Mucosa of stomach (tissue), 1 donor: ENCODE data around the gene MAGI2.

Experiments
- H3K27me3 ChIP-seq: one replicate; pipeline ENCODE4 v1.7.0; 2013; ENCODE audit warnings: mild to moderate bottlenecking, low read length; ENCODE audit not compliant: control insufficient read depth, insufficient read depth
- H3K36me3 ChIP-seq: one replicate; pipeline ENCODE4 v1.7.0; 2013; ENCODE audit warnings: low read length; ENCODE audit not compliant: control insufficient read depth, insufficient read depth
- H3K4me1 ChIP-seq: one replicate; pipeline ENCODE4 v1.7.0; 2013; ENCODE audit warnings: mild to moderate bottlenecking, low read length; ENCODE audit not compliant: control insufficient read depth, insufficient read depth
- H3K4me3 ChIP-seq: one replicate; pipeline ENCODE4 v1.7.0; 2013; ENCODE audit warnings: low read length
- H3K9ac ChIP-seq: one replicate; pipeline ENCODE4 v1.7.0; 2013; ENCODE audit warnings: mild to moderate bottlenecking, low read length, moderate library complexity
- H3K9me3 ChIP-seq: one replicate; pipeline ENCODE4 v1.7.0; 2013; ENCODE audit warnings: mild to moderate bottlenecking, low read length, moderate library complexity; ENCODE audit not compliant: control insufficient read depth
- donor health status: Pancreatic carcinoma.

The MAGI2 gene

GRCh38 chr7:79453558-79454360 is at the start of gene MAGI2:
Gene MAGI2 (minus strand): TSS chr7:79453667. CDS start chr7:79453320, 347 bp downstream.
- Histone ChIP-seq H3K9me3 (no peaks in the 10 kb centered on the region), H3K4me1 (peaks cover 14% of the 10 kb centered on the region), H3K4me3 (peak within 1 kb of the TSS; percentile 48), H3K27me3 (peaks cover 31% of the 10 kb centered on the region), H3K9ac (peak within 1 kb of the TSS; percentile 69), H3K36me3 (no peaks in the 10 kb centered on the region)

- no peak overlapping the region for H3K9ac ChIP-seq
- no peaks in the 10 kb centered on the region for H3K4me1 ChIP-seq
- H3K36me3 ChIP-seq: no peaks in the 10 kb centered on the region
- H3K9me3 ChIP-seq: no peaks in the 10 kb centered on the region
- no peaks in the 10 kb centered on the region for H3K27me3 ChIP-seq
- H3K4me3 ChIP-seq: no peak overlapping the region
Observed at GRCh38 chr7:79502151-79502550, 48.7 kb upstream of the MAGI2 start.

- Histone ChIP-seq H3K36me3 (no peaks in the 10 kb centered on the region), H3K9me3 (no peaks in the 10 kb centered on the region)
Observed at GRCh38 chr7:79500759-79501158, 47.3 kb upstream of the MAGI2 start.

GRCh38 chr7:79497728-79498127 is 44.3 kb upstream of the MAGI2 start:
- H3K9me3 ChIP-seq: no peaks in the 10 kb centered on the region
- no peaks in the 10 kb centered on the region for H3K27me3 ChIP-seq
- no peak overlapping the region for H3K4me3 ChIP-seq
- no peak overlapping the region for H3K9ac ChIP-seq
- no peaks in the 10 kb centered on the region for H3K36me3 ChIP-seq
- H3K4me1 ChIP-seq: no peaks in the 10 kb centered on the region

More at GRCh38 chr7:79500759-79501158, 47.3 kb upstream of the MAGI2 start:
- H3K9ac ChIP-seq: no peak overlapping the region
- no peaks in the 10 kb centered on the region for H3K4me1 ChIP-seq
- H3K27me3 ChIP-seq: no peaks in the 10 kb centered on the region
- no peak overlapping the region for H3K4me3 ChIP-seq

- Histone ChIP-seq H3K36me3 (no peaks in the 10 kb centered on the region), H3K27me3 (no peaks in the 10 kb centered on the region), H3K4me1 (no peaks in the 10 kb centered on the region), H3K9ac (no peak overlapping the region), H3K4me3 (no peak overlapping the region), H3K9me3 (no peaks in the 10 kb centered on the region)
Observed at GRCh38 chr7:79495544-79496272, 42.2 kb upstream of the MAGI2 start.

- Histone ChIP-seq H3K4me1 (no peaks in the 10 kb centered on the region), H3K9me3 (no peaks in the 10 kb centered on the region), H3K4me3 (no peak overlapping the region), H3K27me3 (no peaks in the 10 kb centered on the region), H3K36me3 (no peaks in the 10 kb centered on the region), H3K9ac (no peak overlapping the region)
Observed at GRCh38 chr7:79494046-79494445, 40.6 kb upstream of the MAGI2 start.

- H3K36me3 ChIP-seq: no peaks in the 10 kb centered on the region
- H3K9me3 ChIP-seq: no peaks in the 10 kb centered on the region
- H3K4me3 ChIP-seq: no peak overlapping the region
- H3K4me1 ChIP-seq: no peaks in the 10 kb centered on the region
- H3K9ac ChIP-seq: no peak overlapping the region
- H3K27me3 ChIP-seq: no peaks in the 10 kb centered on the region
Observed at GRCh38 chr7:79489371-79489770, 35.9 kb upstream of the MAGI2 start.

- Histone ChIP-seq H3K9ac (no peak overlapping the region), H3K27me3 (no peaks in the 10 kb centered on the region), H3K4me3 (no peak overlapping the region), H3K4me1 (no peaks in the 10 kb centered on the region), H3K9me3 (no peaks in the 10 kb centered on the region), H3K36me3 (no peaks in the 10 kb centered on the region)
Observed at GRCh38 chr7:79478386-79478785, 24.9 kb upstream of the MAGI2 start.

- no peak overlapping the region for H3K4me3 ChIP-seq
- H3K36me3 ChIP-seq: no peaks in the 10 kb centered on the region
- no peaks in the 10 kb centered on the region for H3K9me3 ChIP-seq
- no peak overlapping the region for H3K9ac ChIP-seq
- H3K4me1 ChIP-seq: no peaks in the 10 kb centered on the region
- no peaks in the 10 kb centered on the region for H3K27me3 ChIP-seq
Observed at GRCh38 chr7:79475455-79475854, 22.0 kb upstream of the MAGI2 start.

- Histone ChIP-seq H3K36me3 (no peaks in the 10 kb centered on the region), H3K9me3 (no peaks in the 10 kb centered on the region), H3K9ac (no peak overlapping the region), H3K27me3 (no peaks in the 10 kb centered on the region), H3K4me1 (no peaks in the 10 kb centered on the region), H3K4me3 (no peak overlapping the region)
Observed at GRCh38 chr7:79471699-79472098, 18.2 kb upstream of the MAGI2 start.

- no peaks in the 10 kb centered on the region for H3K4me1 ChIP-seq
- no peak overlapping the region for H3K9ac ChIP-seq
- H3K36me3 ChIP-seq: no peaks in the 10 kb centered on the region
- H3K4me3 ChIP-seq: no peak overlapping the region
- H3K9me3 ChIP-seq: no peaks in the 10 kb centered on the region
- no peaks in the 10 kb centered on the region for H3K27me3 ChIP-seq
Observed at GRCh38 chr7:79471283-79471682, 17.8 kb upstream of the MAGI2 start.

GRCh38 chr7:79465551-79465950 is 12.1 kb upstream of the MAGI2 start:
- Histone ChIP-seq H3K9ac (no peak overlapping the region), H3K27me3 (no peaks in the 10 kb centered on the region), H3K4me1 (peaks cover 4% of the 10 kb centered on the region), H3K4me3 (no peak overlapping the region), H3K9me3 (no peaks in the 10 kb centered on the region), H3K36me3 (no peaks in the 10 kb centered on the region)
